Testis (tissue), 2 donors: Measurements from ENCODE around the gene PPIL1.

Experiments used
- POLR2A ChIP-seq: fragments of 450-650 bp; IDR thresholded peaks from one replicate; pipeline ENCODE4 v1.6.1; 2017; ENCODE audit warnings: antibody characterized with exemption, mild to moderate bottlenecking, moderate library complexity
- TF ChIP-seq, protein P1 (sequence below), 3 experiments: fragments of 450-650 bp in 2 of 3; fragments of 200-600 bp in 1 of 3; sonication (generic) in 1 of 3; IDR thresholded peaks; one replicate each; pipeline ENCODE4 v1.5.1; 2016 to 2019; ENCODE audit warnings: antibody characterized with exemption in 3 of 3, mild to moderate bottlenecking in 2 of 3, moderate library complexity in 1 of 3

DNA sequence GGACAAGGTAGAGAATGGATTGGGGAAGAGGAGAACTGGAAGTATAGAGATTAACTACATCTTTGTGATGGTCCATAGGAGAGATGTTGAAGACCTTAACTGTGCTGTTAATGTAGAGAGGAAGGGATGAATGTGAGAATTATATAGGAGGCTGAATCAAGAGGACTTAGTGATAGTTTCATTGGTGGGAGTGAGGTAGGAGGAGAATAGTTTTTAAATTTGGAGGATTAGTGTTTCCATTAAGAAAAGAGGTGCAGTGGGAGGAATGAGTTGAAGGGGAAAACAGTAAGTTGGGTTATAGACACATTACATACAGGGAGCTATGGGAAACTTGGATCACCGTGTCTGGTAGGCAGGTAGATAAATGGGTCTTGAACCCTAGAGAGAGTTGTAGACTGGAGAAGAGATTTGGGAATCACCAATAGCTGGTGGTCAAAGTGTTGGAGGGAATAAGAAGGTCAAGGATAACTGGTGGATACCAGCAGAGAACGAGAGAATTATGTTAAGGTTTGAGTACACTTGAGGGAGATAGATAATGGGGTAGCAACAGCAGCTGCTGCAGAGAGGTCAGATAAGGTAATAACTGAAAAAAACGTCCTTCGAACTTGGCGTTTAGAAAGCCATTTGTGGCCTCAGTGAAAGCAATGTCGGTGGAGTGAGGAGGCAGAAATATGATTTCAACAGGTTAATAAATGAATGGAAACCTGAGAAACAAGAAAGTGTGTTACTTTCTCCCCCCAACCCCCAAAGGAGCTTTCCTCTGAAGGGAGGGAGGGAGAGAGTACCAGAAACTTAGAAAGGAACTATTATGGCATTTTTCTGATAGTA is 14.3 kb upstream of the PPIL1 start:
- TF ChIP-seq, protein P1, sequence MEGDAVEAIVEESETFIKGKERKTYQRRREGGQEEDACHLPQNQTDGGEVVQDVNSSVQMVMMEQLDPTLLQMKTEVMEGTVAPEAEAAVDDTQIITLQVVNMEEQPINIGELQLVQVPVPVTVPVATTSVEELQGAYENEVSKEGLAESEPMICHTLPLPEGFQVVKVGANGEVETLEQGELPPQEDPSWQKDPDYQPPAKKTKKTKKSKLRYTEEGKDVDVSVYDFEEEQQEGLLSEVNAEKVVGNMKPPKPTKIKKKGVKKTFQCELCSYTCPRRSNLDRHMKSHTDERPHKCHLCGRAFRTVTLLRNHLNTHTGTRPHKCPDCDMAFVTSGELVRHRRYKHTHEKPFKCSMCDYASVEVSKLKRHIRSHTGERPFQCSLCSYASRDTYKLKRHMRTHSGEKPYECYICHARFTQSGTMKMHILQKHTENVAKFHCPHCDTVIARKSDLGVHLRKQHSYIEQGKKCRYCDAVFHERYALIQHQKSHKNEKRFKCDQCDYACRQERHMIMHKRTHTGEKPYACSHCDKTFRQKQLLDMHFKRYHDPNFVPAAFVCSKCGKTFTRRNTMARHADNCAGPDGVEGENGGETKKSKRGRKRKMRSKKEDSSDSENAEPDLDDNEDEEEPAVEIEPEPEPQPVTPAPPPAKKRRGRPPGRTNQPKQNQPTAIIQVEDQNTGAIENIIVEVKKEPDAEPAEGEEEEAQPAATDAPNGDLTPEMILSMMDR (IDR thresholded peaks at IDR 0.05) = no peak
- TF ChIP-seq POLR2A = no peak
